CD14-positive monocyte (primary cell): ENCODE measurements around the gene C15orf62. TPM values are rescaled to one million over a fixed set of nuclear protein-coding genes. Genes with fewer than 3 reads are reported as not detected.
A peak's percentile ranks its signal among the peaks of the same experiment; 100 is the strongest.

ENCODE experiments used
- DNase-seq, 3 donors: peaks; one replicate each; pipeline ENCODE4 v3.0.0-alpha.2; 2011 to 2022
- H2AFZ ChIP-seq: 2 replicates; pipeline ENCODE4 v1.6.0; 2012; ENCODE audit warnings: mild to moderate bottlenecking, low read depth, low read length, inconsistent platforms; ENCODE audit not compliant: insufficient read depth, poor library complexity, severe bottlenecking
- H3K27ac ChIP-seq, 2 donors: 1 replicate in 1 of 2; 2 replicates in 1 of 2; pipeline ENCODE4 v1.5.1; 2012 to 2013; ENCODE audit warnings: low read length in 2 of 2, control low read depth in 1 of 2, inconsistent platforms in 1 of 2, low read depth in 1 of 2, mild to moderate bottlenecking in 1 of 2
- H3K27me3 ChIP-seq, 2 donors: one replicate each; pipeline versions ENCODE4 v1.6.0 to v1.6.1; 2011 to 2013; ENCODE audit warnings: low read length in 2 of 2; ENCODE audit not compliant: control insufficient read depth in 2 of 2, insufficient read depth in 2 of 2
- H3K36me3 ChIP-seq, 2 donors: replicated peaks in 1 of 2; 1 replicate in 1 of 2; 2 replicates in 1 of 2; pipeline versions ENCODE4 v1.5.1 to v1.6.1; 2012 to 2013; ENCODE audit warnings: low read length in 2 of 2, control low read depth in 1 of 2, inconsistent platforms in 1 of 2, mild to moderate bottlenecking in 1 of 2; ENCODE audit not compliant: insufficient read depth in 2 of 2, control insufficient read depth in 1 of 2
- H3K4me1 ChIP-seq, 2 donors: 1 replicate in 1 of 2; 2 replicates in 1 of 2; pipeline versions ENCODE4 v1.5.1 to v1.6.1; 2012 to 2013; ENCODE audit warnings: low read length in 2 of 2, control low read depth in 1 of 2, inconsistent platforms in 1 of 2, mild to moderate bottlenecking in 1 of 2, moderate library complexity in 1 of 2; ENCODE audit not compliant: insufficient read depth in 2 of 2, control insufficient read depth in 1 of 2
- H3K4me2 ChIP-seq: replicated peaks from 2 replicates; pipeline ENCODE3; 2012; ENCODE audit warnings: low read length, moderate library complexity, mild to moderate bottlenecking; ENCODE audit not compliant: poor library complexity, severe bottlenecking; ENCODE audit errors: extremely low read depth
- H3K4me3 ChIP-seq, 3 experiments: fragments of 200-600 bp in 1 of 3; sonication (generic) in 1 of 3; replicated peaks in 1 of 3; 1 replicate in 2 of 3; 2 replicates in 1 of 3; pipeline ENCODE4 v1.5.1; 2011 to 2013; ENCODE audit warnings: low read length in 3 of 3, mild to moderate bottlenecking in 3 of 3, control low read depth in 2 of 3, low read depth in 2 of 3, inconsistent platforms in 1 of 3, moderate library complexity in 1 of 3
- H3K79me2 ChIP-seq: 2 replicates; pipeline ENCODE4 v1.6.0; 2012; ENCODE audit warnings: mild to moderate bottlenecking, control low read depth, inconsistent platforms, low read length, moderate library complexity; ENCODE audit not compliant: insufficient read depth
- H3K9ac ChIP-seq: 2 replicates; pipeline ENCODE4 v1.6.0; 2017; ENCODE audit warnings: low read length, mild to moderate bottlenecking; ENCODE audit not compliant: insufficient read depth, poor library complexity, severe bottlenecking
- H3K9me3 ChIP-seq, 2 donors: replicated peaks in 1 of 2; 1 replicate in 1 of 2; 2 replicates in 1 of 2; pipeline versions ENCODE4 v1.5.1 to v1.6.1; 2012 to 2013; ENCODE audit warnings: low read length in 2 of 2, control low read depth in 1 of 2; ENCODE audit not compliant: control insufficient read depth in 1 of 2, insufficient read depth in 1 of 2
- H4K20me1 ChIP-seq: 2 replicates; pipeline ENCODE4 v1.6.0; 2012; ENCODE audit warnings: mild to moderate bottlenecking, low read length, control low read depth, moderate library complexity; ENCODE audit not compliant: insufficient read depth
- H3K27ac Mint-ChIP-seq, 7 donors: one replicate each; pipeline ENCODE4 v1.8.0; 2020; ENCODE audit warnings: mild to moderate bottlenecking in 7 of 7, mixed read lengths in 7 of 7, moderate library complexity in 6 of 7, inconsistent platforms in 2 of 7
- H3K27me3 Mint-ChIP-seq, 3 donors: one replicate each; pipeline ENCODE4 v1.8.0; 2021 to 2022; ENCODE audit warnings: low read depth in 3 of 3, mild to moderate bottlenecking in 3 of 3, mixed read lengths in 3 of 3, moderate library complexity in 3 of 3, inconsistent platforms in 1 of 3
- H3K36me3 Mint-ChIP-seq, 2 donors: one replicate each; pipeline ENCODE4 v1.8.0; 2020; ENCODE audit warnings: mixed read lengths in 2 of 2, inconsistent platforms in 1 of 2, mild to moderate bottlenecking in 1 of 2
- H3K4me1 Mint-ChIP-seq: one replicate; pipeline ENCODE4 v1.8.0; 2020; ENCODE audit warnings: mild to moderate bottlenecking, mixed read lengths
- H3K4me3 Mint-ChIP-seq, 2 donors: one replicate each; pipeline ENCODE4 v1.8.0; 2020; ENCODE audit warnings: mild to moderate bottlenecking in 2 of 2, mixed read lengths in 2 of 2, moderate library complexity in 1 of 2
- H3K9me3 Mint-ChIP-seq, 7 donors: one replicate each; pipeline ENCODE4 v1.8.0; 2020 to 2022; ENCODE audit warnings: mixed read lengths in 7 of 7, mild to moderate bottlenecking in 6 of 7, moderate library complexity in 6 of 7, inconsistent platforms in 2 of 7
- WGBS: methylation state at CpG from one replicate; pipeline ENCODE4 v1.1.5; 2013; ENCODE audit warnings: missing lambda C conversion rate; ENCODE audit not compliant: insufficient coverage; 5-methylcytosine and 5-hydroxymethylcytosine counted together
- intact Hi-C, 2 donors: fragments of 100-400 bp; cut with micrococcal nuclease; formaldehyde crosslinking; loops; one replicate each; pipeline versions ENCODE4 v1.15.0 to v1.15.1; 2023
- polyA plus RNA-seq, 3 donors: library from polyadenylated mRNA; depleted of rRNA in 1 of 3; unstranded in 2 of 3; stranded (reverse) in 1 of 3; fragments of 300-500 nt in 2 of 3; fragments of >200 nt in 1 of 3; fragmentation: Illumina TruSeq in 2 of 3; gene quantifications; 1 replicate in 2 of 3; 2 replicates in 1 of 3; pipeline ENCODE4 v1.2.3, GENCODE V29; 2012 to 2021
- TF ChIP-seq, protein P1 (sequence below): fragments of 200-600 bp; IDR thresholded peaks from one replicate; pipeline ENCODE4 v1.8.0; 2022; ENCODE audit warnings: antibody characterized with exemption, mild to moderate bottlenecking

Gene C15orf62
- polyA plus RNA-seq, 3 donors, result 0.23 to 0.25 TPM; not detected in 1

GRCh38 chr15:40775007-40775406, 5.2 kb downstream of the C15orf62 start:
- WGBS, result 98% methylated on average over 5 of the region's 10 CpGs

GRCh38 chr15:40775740-40776536, 6.2 kb downstream of the C15orf62 start:
- H3K9ac ChIP-seq, result no peak overlapping the region
- H2AFZ ChIP-seq, result no peak overlapping the region
- peak overlapping the region in 1 of 7 donors; percentile 2 for H3K27ac Mint-ChIP-seq
- no peak for DNase-seq
- H3K4me3 ChIP-seq, result no peak overlapping the region
- H3K4me1 ChIP-seq, result no peaks in the 10 kb centered on the region
- H4K20me1 ChIP-seq, result peaks cover 5% of the 10 kb centered on the region
- H3K4me3 Mint-ChIP-seq, result no peak overlapping the region
- peaks cover 0 to 1% (median 0%) of the 10 kb centered on the region in 3 donors for H3K27me3 Mint-ChIP-seq
- H3K27ac ChIP-seq, result no peak overlapping the region
- H3K9me3 Mint-ChIP-seq, result no peaks in the 10 kb centered on the region
- WGBS, result 99% methylated on average over 12 of the region's 14 CpGs
- peaks cover 75 to 88% of the 10 kb centered on the region in 2 donors for H3K36me3 Mint-ChIP-seq
- TF ChIP-seq, protein P1, sequence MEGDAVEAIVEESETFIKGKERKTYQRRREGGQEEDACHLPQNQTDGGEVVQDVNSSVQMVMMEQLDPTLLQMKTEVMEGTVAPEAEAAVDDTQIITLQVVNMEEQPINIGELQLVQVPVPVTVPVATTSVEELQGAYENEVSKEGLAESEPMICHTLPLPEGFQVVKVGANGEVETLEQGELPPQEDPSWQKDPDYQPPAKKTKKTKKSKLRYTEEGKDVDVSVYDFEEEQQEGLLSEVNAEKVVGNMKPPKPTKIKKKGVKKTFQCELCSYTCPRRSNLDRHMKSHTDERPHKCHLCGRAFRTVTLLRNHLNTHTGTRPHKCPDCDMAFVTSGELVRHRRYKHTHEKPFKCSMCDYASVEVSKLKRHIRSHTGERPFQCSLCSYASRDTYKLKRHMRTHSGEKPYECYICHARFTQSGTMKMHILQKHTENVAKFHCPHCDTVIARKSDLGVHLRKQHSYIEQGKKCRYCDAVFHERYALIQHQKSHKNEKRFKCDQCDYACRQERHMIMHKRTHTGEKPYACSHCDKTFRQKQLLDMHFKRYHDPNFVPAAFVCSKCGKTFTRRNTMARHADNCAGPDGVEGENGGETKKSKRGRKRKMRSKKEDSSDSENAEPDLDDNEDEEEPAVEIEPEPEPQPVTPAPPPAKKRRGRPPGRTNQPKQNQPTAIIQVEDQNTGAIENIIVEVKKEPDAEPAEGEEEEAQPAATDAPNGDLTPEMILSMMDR, result no peak
- H3K36me3 ChIP-seq, result peaks cover 61 to 94% of the 10 kb centered on the region in 2 donors
- H3K4me2 ChIP-seq, result no peak overlapping the region
- no peaks in the 10 kb centered on the region for H3K79me2 ChIP-seq
- no peaks in the 10 kb centered on the region for H3K27me3 ChIP-seq
- no peaks in the 10 kb centered on the region for H3K9me3 ChIP-seq
- H3K4me1 Mint-ChIP-seq, result no peaks in the 10 kb centered on the region
- intact Hi-C loops, result no loop called here

More at GRCh38 chr15:40775007-40775406, 5.2 kb downstream of the C15orf62 start:
- H3K36me3 ChIP-seq, result peaks cover 61 to 94% of the 10 kb centered on the region in 2 donors
- no peaks in the 10 kb centered on the region for H3K79me2 ChIP-seq
- H3K4me2 ChIP-seq, result no peak overlapping the region
- no peak overlapping the region for H3K4me3 ChIP-seq
- TF ChIP-seq, protein P1, result no peak
- no peak for DNase-seq
- no peak overlapping the region for H3K9ac ChIP-seq
- intact Hi-C loops, result no loop called here
- no peaks in the 10 kb centered on the region for H3K9me3 ChIP-seq
- H3K27ac Mint-ChIP-seq, result peak overlapping the region in 1 of 7 donors; percentile 42
- no peak overlapping the region for H2AFZ ChIP-seq
- no peak overlapping the region for H3K4me3 Mint-ChIP-seq
- no peaks in the 10 kb centered on the region for H3K9me3 Mint-ChIP-seq
- peaks cover 2 to 4% of the 10 kb centered on the region in 2 donors for H3K4me1 ChIP-seq
- peaks cover 4% of the 10 kb centered on the region for H3K4me1 Mint-ChIP-seq
- H3K36me3 Mint-ChIP-seq, result peaks cover 73 to 94% of the 10 kb centered on the region in 2 donors
- peaks cover 0 to 2% (median 1%) of the 10 kb centered on the region in 3 donors for H3K27me3 Mint-ChIP-seq
- H3K27ac ChIP-seq, result no peak overlapping the region
- peaks cover 5% of the 10 kb centered on the region for H4K20me1 ChIP-seq
- no peaks in the 10 kb centered on the region for H3K27me3 ChIP-seq
